ENCODE results near the gene PKP3.
"Not testable (repeated sequence)": the region's sequence is repeated elsewhere in the genome, so short reads cannot be mapped to it uniquely, and the experiment has no call there.

PKP3 gene

DNA sequence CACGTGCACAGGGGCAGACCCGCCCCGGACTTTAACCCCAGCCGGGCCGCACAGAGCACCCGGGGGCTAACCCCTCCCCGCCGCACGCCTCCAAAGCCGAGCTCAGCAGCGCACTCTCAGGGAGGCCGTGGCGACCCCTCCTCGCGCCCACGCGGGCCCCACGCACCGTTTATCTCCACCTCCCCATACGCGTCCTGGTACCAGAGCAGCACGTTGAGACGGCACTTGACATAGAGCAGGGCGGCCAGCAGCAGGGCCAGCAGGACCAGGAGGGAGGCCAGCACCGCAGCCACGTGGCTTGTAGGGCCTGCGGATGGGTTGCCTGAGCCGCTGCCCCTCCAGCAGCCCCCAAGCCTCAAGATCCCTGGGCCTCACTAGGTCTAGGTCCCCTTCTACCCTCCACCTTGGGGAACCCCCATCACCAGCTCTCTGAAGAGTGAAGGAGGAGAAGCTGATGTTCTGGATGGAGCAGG, 13.7 kb downstream of the PKP3 start:
- Mint-ChIP-seq H3K27me3 (no peaks in the 10 kb centered on the region), H3K36me3 (no peaks in the 10 kb centered on the region), H3K4me3 (peak overlapping the region; percentile 31), H3K27ac (no peak overlapping the region), H3K4me1 (peaks cover 11% of the 10 kb centered on the region), H3K9me3 (no peaks in the 10 kb centered on the region)
- ATAC-seq = peak; percentile 58

DNA sequence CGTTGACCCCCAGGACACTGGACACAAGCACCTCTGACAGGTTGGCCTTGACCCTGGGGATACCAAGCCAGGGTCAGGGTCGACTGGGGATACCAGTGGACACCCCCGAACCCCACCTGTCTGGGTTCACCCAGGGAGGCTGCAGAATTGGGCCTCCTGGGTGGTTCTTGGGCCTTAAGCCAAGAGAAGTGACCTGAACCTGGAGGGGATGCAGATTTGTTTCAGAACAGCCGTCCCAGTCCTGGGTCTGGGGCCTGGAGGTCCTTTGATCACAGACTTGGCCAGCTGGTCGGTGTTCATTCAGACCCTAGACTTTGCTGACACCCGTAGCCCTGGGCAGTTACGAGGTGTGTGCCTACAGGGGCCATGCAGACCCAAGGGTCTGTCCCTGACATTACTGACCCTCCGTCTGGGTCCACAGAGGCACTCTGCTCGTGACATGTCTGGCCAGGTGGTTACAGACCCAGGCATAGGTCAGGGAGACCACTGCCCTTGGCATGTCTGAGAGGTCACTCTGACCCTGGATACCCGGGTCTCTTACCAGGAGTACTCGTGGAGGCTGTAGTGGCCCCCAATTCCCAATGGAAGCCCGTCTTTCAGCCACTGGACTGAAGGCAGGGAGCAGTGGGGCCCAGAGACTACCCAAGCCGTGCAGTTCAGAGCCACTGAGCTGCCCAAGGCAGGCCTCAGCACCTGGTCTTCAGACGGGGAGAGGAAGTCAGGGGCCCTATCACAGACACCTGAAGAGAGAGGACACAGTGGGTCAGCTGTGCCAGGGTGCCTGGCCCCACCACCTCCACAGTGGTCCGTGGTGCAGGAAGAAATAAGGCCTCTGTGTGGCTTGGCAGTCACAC, 14.4 kb downstream of the PKP3 start:
- no peak overlapping the region for H3K27ac Mint-ChIP-seq
- H3K9me3 Mint-ChIP-seq = no peaks in the 10 kb centered on the region
- ATAC-seq = no peak
- H3K4me3 Mint-ChIP-seq = no peak overlapping the region
- peaks cover 17% of the 10 kb centered on the region for H3K4me1 Mint-ChIP-seq
- H3K36me3 Mint-ChIP-seq = no peaks in the 10 kb centered on the region
- no peaks in the 10 kb centered on the region for H3K27me3 Mint-ChIP-seq

DNA sequence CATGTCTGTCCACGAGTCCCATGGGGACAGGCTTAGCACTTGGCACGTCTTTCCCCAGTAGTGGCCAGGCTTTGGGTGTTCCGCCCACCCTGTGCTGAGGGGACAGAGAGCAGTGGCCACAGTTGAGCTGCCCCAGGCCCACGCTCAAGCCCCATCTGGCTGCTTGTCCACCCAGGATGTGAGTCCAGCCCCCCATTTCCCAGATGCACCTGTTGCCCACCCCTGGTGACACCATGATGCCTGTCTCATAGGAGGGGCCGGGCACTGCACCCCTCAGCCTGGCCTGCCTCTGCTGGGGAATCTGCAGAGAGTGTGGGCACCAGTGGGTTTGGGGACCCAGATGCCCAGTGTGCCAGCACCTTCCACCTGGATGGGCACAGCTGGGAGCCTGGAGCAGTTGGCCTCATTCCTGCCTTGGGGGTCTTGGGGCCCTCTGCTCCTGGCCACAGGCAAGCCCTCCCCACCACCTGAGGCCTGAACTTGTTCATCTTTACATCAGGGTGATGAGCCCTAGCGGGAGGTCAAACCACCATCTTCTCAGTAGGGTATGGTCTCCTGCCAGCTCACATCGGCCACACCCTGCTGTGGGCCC, 15.1 kb downstream of the PKP3 start:
- no peaks in the 10 kb centered on the region for H3K36me3 Mint-ChIP-seq
- H3K27ac Mint-ChIP-seq = no peak overlapping the region
- ATAC-seq = no peak
- H3K9me3 Mint-ChIP-seq = no peaks in the 10 kb centered on the region
- no peaks in the 10 kb centered on the region for H3K27me3 Mint-ChIP-seq
- H3K4me3 Mint-ChIP-seq = no peak overlapping the region
- peaks cover 23% of the 10 kb centered on the region for H3K4me1 Mint-ChIP-seq

GRCh38 chr11:409600-410483, 15.8 kb downstream of the PKP3 start:
- no peaks in the 10 kb centered on the region for H3K36me3 Mint-ChIP-seq
- no peak overlapping the region for H3K4me3 Mint-ChIP-seq
- H3K4me1 Mint-ChIP-seq = peaks cover 30% of the 10 kb centered on the region
- ATAC-seq = no peak
- H3K9me3 Mint-ChIP-seq = no peaks in the 10 kb centered on the region
- H3K27me3 Mint-ChIP-seq = no peaks in the 10 kb centered on the region
- H3K27ac Mint-ChIP-seq = no peak overlapping the region

GRCh38 chr11:410711-411110, 16.7 kb downstream of the PKP3 start:
- peaks cover 33% of the 10 kb centered on the region for H3K4me1 Mint-ChIP-seq
- not testable (repeated sequence) for H3K4me3 Mint-ChIP-seq, H3K9me3 Mint-ChIP-seq, H3K27me3 Mint-ChIP-seq, H3K36me3 Mint-ChIP-seq, ATAC-seq, H3K27ac Mint-ChIP-seq

GRCh38 chr11:411520-411919, 17.5 kb downstream of the PKP3 start:
- not testable (repeated sequence) for H3K9me3 Mint-ChIP-seq, H3K36me3 Mint-ChIP-seq, H3K4me3 Mint-ChIP-seq, H3K27ac Mint-ChIP-seq, H3K27me3 Mint-ChIP-seq, ATAC-seq
- peaks cover 41% of the 10 kb centered on the region for H3K4me1 Mint-ChIP-seq

- no peaks in the 10 kb centered on the region for H3K36me3 Mint-ChIP-seq
- H3K27ac Mint-ChIP-seq = no peak overlapping the region
- no peaks in the 10 kb centered on the region for H3K9me3 Mint-ChIP-seq
- peaks cover 39% of the 10 kb centered on the region for H3K4me1 Mint-ChIP-seq
- H3K27me3 Mint-ChIP-seq = no peaks in the 10 kb centered on the region
- no peak overlapping the region for H3K4me3 Mint-ChIP-seq
- no peak for ATAC-seq
Observed at GRCh38 chr11:412641-413119, 18.7 kb downstream of the PKP3 start.

DNA sequence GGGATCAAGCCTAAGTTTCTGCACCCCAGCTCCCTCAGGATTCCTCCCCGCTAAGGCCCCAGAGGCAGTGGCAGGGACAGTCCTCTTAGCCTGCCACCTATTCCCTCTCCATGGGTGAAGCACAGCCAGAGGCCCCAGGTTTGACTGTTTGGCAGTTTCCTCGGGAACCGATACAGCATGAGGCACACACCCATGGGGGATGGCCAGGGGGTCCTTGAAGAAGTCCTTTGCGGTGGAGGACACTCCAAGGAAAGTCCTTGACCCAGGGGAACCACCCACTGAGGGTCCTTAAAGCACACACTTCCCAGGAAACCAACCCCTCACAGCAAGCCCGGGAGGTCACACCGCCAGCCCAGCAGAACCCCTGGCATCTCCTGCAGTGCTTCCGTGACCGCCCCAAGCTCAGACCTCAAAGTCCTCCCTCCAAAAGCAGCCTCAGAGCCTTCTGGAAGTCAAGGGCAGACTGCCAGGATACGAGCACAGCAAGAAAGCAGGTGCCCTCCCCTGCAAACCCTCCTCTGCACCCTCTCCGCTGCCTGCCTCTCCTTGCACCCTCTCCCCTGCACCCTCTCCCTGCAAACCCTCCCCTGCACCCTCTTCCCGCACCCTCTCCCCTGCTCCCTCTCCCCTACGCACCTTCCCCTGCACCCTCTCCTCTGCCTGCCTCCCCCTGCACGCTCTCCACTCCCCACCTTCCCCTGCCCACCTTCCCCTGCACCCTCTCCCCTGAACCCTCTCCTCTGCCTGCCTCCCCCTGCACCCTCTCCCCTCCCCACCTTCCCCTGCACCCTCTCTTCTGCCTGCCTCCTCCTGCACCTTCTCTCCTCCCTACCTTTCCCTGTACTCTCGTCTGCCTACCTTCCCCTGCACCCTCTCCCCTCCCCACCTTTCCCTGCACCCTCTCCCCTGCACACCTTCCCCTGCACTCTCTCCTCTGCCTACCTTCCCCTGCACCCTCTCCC, 19.4 kb downstream of the PKP3 start:
- no peaks in the 10 kb centered on the region for H3K27me3 Mint-ChIP-seq
- no peak overlapping the region for H3K27ac Mint-ChIP-seq
- H3K4me3 Mint-ChIP-seq = no peak overlapping the region
- H3K4me1 Mint-ChIP-seq = peaks cover 37% of the 10 kb centered on the region
- H3K9me3 Mint-ChIP-seq = no peaks in the 10 kb centered on the region
- no peak for ATAC-seq
- H3K36me3 Mint-ChIP-seq = no peaks in the 10 kb centered on the region

GRCh38 chr11:414318-414857, 20.4 kb downstream of the PKP3 start:
- peak overlapping the region; percentile 70 for H3K4me3 Mint-ChIP-seq
- ATAC-seq = peak; percentile 34
- no peaks in the 10 kb centered on the region for H3K27me3 Mint-ChIP-seq
- H3K27ac Mint-ChIP-seq = peak overlapping the region; percentile 38
- no peaks in the 10 kb centered on the region for H3K36me3 Mint-ChIP-seq
- H3K4me1 Mint-ChIP-seq = peaks cover 37% of the 10 kb centered on the region
- no peaks in the 10 kb centered on the region for H3K9me3 Mint-ChIP-seq

DNA sequence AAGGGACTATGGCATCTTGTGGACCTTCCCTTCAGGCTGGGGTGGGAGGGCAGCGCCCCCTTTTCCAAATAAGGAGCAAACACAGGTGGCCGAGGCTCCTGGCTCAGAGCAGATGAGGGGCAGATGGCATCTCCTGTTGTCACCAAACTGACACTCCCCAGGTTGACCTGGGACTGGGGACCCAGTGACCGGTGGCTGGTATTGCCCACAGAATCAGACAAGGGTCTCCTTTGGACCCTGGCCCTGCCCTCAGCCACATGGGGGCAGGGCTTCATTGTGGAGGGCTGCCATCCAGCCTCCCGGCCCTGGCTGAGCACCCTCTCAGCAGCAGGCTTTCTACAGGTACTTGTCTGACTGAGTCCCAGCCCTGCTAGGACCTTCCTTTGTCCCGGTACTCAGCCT, 21.6 kb downstream of the PKP3 start:
- Mint-ChIP-seq H3K36me3 (no peaks in the 10 kb centered on the region), H3K27me3 (no peaks in the 10 kb centered on the region), H3K4me3 (peak overlapping the region; percentile 70), H3K9me3 (no peaks in the 10 kb centered on the region), H3K27ac (peak overlapping the region; percentile 38), H3K4me1 (peaks cover 37% of the 10 kb centered on the region)
- no peak for ATAC-seq

DNA sequence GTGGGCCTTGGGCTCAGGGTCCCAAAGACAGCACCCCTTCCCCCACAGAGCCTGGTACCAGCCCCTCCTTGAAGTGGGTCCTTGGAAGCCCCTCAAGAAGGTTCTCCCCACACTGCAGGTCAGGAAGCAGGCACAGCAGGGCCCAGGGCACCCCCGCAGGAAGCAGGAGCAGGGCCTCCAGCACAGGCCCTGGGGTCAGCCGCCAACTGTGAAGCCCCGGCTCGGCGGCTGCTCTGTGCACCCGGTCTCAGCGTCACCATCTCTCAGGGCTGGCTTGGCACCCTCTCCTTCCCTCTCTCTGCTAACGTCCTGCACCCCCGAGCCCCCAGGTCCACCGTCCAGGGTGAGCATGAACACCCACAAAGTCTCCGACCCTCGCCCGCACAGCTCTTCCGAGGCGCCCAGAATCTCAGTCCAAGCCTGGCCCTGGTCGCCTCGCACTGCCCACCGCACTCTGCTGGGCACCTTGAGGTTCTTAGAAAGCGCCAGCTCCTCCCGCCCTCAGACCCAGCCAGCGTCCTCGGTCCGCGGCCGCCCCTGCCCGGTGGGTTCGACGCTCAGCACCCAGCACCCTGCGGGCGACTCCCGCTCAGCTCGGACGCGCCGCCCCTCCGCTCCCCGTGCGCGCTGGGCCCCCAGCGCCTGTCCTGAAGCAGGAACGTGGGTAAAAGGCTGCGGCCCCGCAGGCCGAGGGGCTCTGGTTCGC, 22.2 kb downstream of the PKP3 start:
- peak overlapping the region; percentile 38 for H3K27ac Mint-ChIP-seq
- no peak for ATAC-seq
- no peaks in the 10 kb centered on the region for H3K9me3 Mint-ChIP-seq
- H3K4me3 Mint-ChIP-seq = peak overlapping the region; percentile 70
- H3K36me3 Mint-ChIP-seq = no peaks in the 10 kb centered on the region
- peaks cover 37% of the 10 kb centered on the region for H3K4me1 Mint-ChIP-seq
- no peaks in the 10 kb centered on the region for H3K27me3 Mint-ChIP-seq

DNA sequence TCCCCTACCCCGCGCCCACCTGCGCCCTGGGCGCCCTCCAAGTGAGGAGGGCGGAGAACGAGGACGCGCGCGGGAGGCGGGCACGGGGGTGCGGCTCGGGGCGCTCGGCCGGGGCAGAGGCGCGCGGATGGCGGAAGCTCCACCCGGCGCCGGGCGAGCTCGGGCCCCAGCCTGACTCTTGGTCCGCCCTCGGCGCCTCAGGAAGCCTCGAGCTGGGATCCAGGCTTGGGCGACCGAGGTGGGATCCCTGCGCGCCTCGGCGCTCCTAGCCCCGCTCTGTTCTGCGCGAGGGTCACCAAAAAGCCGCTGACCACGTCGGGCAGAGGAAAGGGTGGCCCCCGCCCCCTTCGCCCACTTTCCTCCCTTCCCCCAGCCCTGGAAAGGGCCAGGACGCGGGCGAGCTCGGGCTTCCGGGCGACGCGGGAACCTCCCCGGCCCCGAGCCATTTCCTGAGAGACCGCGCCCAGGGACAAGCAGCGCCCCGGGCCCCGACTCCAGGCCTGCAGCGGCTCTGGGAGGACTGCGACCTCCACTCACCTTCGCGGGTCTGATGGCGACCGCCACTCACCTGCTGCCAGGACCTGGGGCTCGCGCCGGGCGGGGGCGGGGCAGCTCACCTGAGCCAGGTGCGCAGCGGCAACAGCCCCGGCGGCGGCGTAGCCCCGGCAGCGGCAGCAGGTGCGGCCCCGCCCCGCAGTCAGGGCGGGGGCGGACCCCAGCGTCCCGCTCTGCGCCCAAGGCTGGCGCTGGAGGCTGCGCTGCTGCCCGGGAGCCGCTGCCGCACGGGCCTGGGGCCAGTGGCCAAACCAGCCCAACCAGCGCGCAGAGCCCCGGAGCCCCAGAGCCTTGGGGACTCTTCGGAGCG, 23.0 kb downstream of the PKP3 start:
- Mint-ChIP-seq H3K36me3 (no peaks in the 10 kb centered on the region), H3K27ac (peak overlapping the region; percentile 38), H3K4me3 (peak overlapping the region; percentile 75), H3K27me3 (no peaks in the 10 kb centered on the region), H3K4me1 (peaks cover 37% of the 10 kb centered on the region), H3K9me3 (no peaks in the 10 kb centered on the region)
- ATAC-seq = peak; percentile 68
